GM23248 (cell line): ENCODE results near the gene ACER3. TPM values are rescaled to one million over a fixed set of nuclear protein-coding genes. Genes with fewer than 3 reads are reported as not detected.
"Not testable (repeated sequence)": the region's sequence is repeated elsewhere in the genome, so short reads cannot be mapped to it uniquely, and the experiment has no call there.

Experiments
- DNase-seq: peaks from one replicate; pipeline ENCODE4 v3.0.0-alpha.2; 2015
- H2AFZ ChIP-seq: fragments of 200-600 bp; sonication (generic); 2 replicates; pipeline ENCODE4 v1.6.1; 2016; ENCODE audit warnings: antibody characterized with exemption
- H3F3A ChIP-seq: fragments of 200-600 bp; sonication (generic); 2 replicates; pipeline ENCODE4 v1.6.1; 2016; ENCODE audit warnings: mild to moderate bottlenecking, antibody characterized with exemption, mixed run types; ENCODE audit not compliant: insufficient read depth
- H3K27ac ChIP-seq: fragments of 200-600 bp; sonication (generic); 2 replicates; pipeline ENCODE4 v1.5.1; 2016; ENCODE audit warnings: mild to moderate bottlenecking
- H3K27me3 ChIP-seq: fragments of 200-600 bp; sonication (generic); replicated peaks from 2 replicates; pipeline ENCODE4 v1.6.1; 2016; ENCODE audit warnings: mild to moderate bottlenecking; ENCODE audit not compliant: insufficient read depth
- H3K36me3 ChIP-seq: fragments of 200-600 bp; sonication (generic); 2 replicates; pipeline ENCODE4 v1.6.1; 2016; ENCODE audit warnings: low read depth, mild to moderate bottlenecking
- H3K4me1 ChIP-seq: fragments of 200-600 bp; sonication (generic); 2 replicates; pipeline ENCODE4 v1.6.1; 2016; ENCODE audit warnings: mild to moderate bottlenecking; ENCODE audit not compliant: insufficient read depth
- H3K4me2 ChIP-seq: fragments of 200-600 bp; sonication (generic); one replicate; pipeline ENCODE4 v1.6.1; 2016; ENCODE audit warnings: mild to moderate bottlenecking; ENCODE audit not compliant: unreplicated experiment
- H3K4me3 ChIP-seq: fragments of 200-600 bp; sonication (generic); 2 replicates; pipeline ENCODE4 v1.5.1; 2016; ENCODE audit warnings: mild to moderate bottlenecking
- H3K79me2 ChIP-seq: fragments of 200-600 bp; sonication (generic); 2 replicates; pipeline ENCODE4 v1.6.1; 2016; ENCODE audit warnings: mild to moderate bottlenecking; ENCODE audit not compliant: insufficient read depth
- H3K9ac ChIP-seq: fragments of 200-600 bp; sonication (generic); 2 replicates; pipeline ENCODE4 v1.6.1; 2016; ENCODE audit warnings: mild to moderate bottlenecking
- H3K9me2 ChIP-seq: fragments of 200-600 bp; sonication (generic); 2 replicates; pipeline ENCODE4 v1.6.1; 2016; ENCODE audit warnings: mixed run types, mild to moderate bottlenecking, moderate library complexity; ENCODE audit not compliant: insufficient read depth
- H3K9me3 ChIP-seq: fragments of 200-600 bp; sonication (generic); one replicate; pipeline ENCODE4 v1.6.1; 2017; ENCODE audit warnings: low read depth
- H4K20me1 ChIP-seq: fragments of 200-600 bp; sonication (generic); 2 replicates; pipeline ENCODE4 v1.6.0; 2016; ENCODE audit not compliant: insufficient read depth
- EZH2 ChIP-seq: fragments of 200-600 bp; sonication (generic); IDR thresholded peaks from 2 replicates; pipeline ENCODE4 v1.6.1; 2018; ENCODE audit warnings: antibody characterized with exemption, mild to moderate bottlenecking; ENCODE audit not compliant: insufficient read depth, poor library complexity, severe bottlenecking
- EZH2phosphoT487 ChIP-seq: fragments of 200-600 bp; sonication (generic); IDR thresholded peaks from 2 replicates; pipeline ENCODE4 v1.6.1; 2018; ENCODE audit warnings: antibody characterized with exemption, moderate library complexity, mild to moderate bottlenecking, low read depth; ENCODE audit not compliant: insufficient read depth
- WGBS, 2 experiments: methylation state at CpG; one replicate each; pipeline ENCODE4 v1.1.6; 2015 to 2017; ENCODE audit warnings: low lambda C conversion rate in 2 of 2, low coverage in 1 of 2; ENCODE audit errors: missing lambda C conversion rate in 2 of 2; 5-methylcytosine and 5-hydroxymethylcytosine counted together
- in situ Hi-C: fragments of 300-500 bp; cut with MboI; formaldehyde crosslinking; loops from 2 replicates; pipeline ENCODE4 v1.15.0; 2020
- polyA plus RNA-seq: library from polyadenylated mRNA; unstranded; fragments of >200 nt; fragmentation: Nextera tagmentation; extraction: Ambion mirVana; gene quantifications from 2 replicates; pipeline ENCODE4 v1.2.1, GENCODE V29; 2016
- total RNA-seq: library from RNA; depleted of rRNA; stranded (reverse); fragments of >200 nt; shearing (Covaris generic); gene quantifications from 2 replicates; pipeline ENCODE4 v1.2.3, GENCODE V29; 2014

ACER3 gene
- total and polyA plus RNA-seq, 2 experiments from 2014 or later = 9.1 to 10.2 TPM

GRCh38 chr11:76854709-76855108 lies 6.0 kb upstream of the ACER3 start:
- Histone ChIP-seq H3K4me3 (no peak overlapping the region), H3K36me3 (no peaks in the 10 kb centered on the region), H2AFZ (no peak overlapping the region), H3K79me2 (no peaks in the 10 kb centered on the region), H4K20me1 (no peaks in the 10 kb centered on the region), H3K4me1 (no peaks in the 10 kb centered on the region), H3K9me3 (no peaks in the 10 kb centered on the region), H3K4me2 (no peak overlapping the region), H3K27me3 (peaks cover 2% of the 10 kb centered on the region), H3F3A (no peaks in the 10 kb centered on the region), H3K9me2 (no peaks in the 10 kb centered on the region), H3K27ac (no peak overlapping the region), H3K9ac (no peak overlapping the region)
- 95 to 100% methylated on average over 1 of the region's 1 CpG for WGBS, 2 experiments
- TF ChIP-seq EZH2phosphoT487 (no peak), EZH2 (no peak)
- no peak for DNase-seq
- in situ Hi-C loops = no loop called here

- H3K36me3 ChIP-seq, H3F3A ChIP-seq, H3K4me2 ChIP-seq, H4K20me1 ChIP-seq, H3K27ac ChIP-seq, H3K4me3 ChIP-seq, H3K9ac ChIP-seq, H3K9me3 ChIP-seq, in situ Hi-C loops, H3K4me1 ChIP-seq, DNase-seq, H3K27me3 ChIP-seq, H2AFZ ChIP-seq, H3K9me2 ChIP-seq, H3K79me2 ChIP-seq: not testable (repeated sequence)
- WGBS, 2 experiments = 84 to 89% methylated on average over 5 of the region's 5 CpGs
Measured at GRCh38 chr11:76855670-76856069, 5.0 kb upstream of the ACER3 start.

DNA sequence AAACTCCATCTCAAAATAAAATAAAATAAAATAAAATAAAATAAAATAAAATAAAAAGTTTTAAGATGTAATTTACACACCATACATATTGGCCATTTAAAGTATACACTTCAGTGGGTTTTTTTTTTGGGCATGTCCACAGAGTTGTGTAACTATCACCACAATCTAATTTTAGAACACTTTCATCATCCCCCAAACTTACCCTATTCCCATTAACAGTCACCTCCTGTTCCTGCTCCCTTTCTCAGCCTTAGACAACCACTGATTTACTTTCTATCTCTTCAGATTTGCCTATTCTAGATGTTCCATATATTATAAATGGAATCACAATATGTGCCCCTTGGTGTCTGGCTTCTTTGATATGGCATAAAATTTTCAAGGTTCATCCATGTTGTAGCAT lies 4.6 kb upstream of the ACER3 start:
- H3K4me2 ChIP-seq = no peak overlapping the region
- no peak overlapping the region for H3K27ac ChIP-seq
- H3K4me3 ChIP-seq = no peak overlapping the region
- H3K36me3 ChIP-seq = no peaks in the 10 kb centered on the region
- H4K20me1 ChIP-seq = no peaks in the 10 kb centered on the region
- H3K79me2 ChIP-seq = no peaks in the 10 kb centered on the region
- H2AFZ ChIP-seq = no peak overlapping the region; the same call in 1 of the 2 replicates
- no peak overlapping the region for H3K9ac ChIP-seq
- H3K27me3 ChIP-seq = no peaks in the 10 kb centered on the region
- H3K9me3 ChIP-seq = no peaks in the 10 kb centered on the region
- in situ Hi-C loops = no loop called here
- H3K9me2 ChIP-seq = no peaks in the 10 kb centered on the region
- H3K4me1 ChIP-seq = no peaks in the 10 kb centered on the region
- no peaks in the 10 kb centered on the region for H3F3A ChIP-seq
- no peak for DNase-seq
- TF ChIP-seq EZH2phosphoT487 (no peak), EZH2 (no peak)

DNA sequence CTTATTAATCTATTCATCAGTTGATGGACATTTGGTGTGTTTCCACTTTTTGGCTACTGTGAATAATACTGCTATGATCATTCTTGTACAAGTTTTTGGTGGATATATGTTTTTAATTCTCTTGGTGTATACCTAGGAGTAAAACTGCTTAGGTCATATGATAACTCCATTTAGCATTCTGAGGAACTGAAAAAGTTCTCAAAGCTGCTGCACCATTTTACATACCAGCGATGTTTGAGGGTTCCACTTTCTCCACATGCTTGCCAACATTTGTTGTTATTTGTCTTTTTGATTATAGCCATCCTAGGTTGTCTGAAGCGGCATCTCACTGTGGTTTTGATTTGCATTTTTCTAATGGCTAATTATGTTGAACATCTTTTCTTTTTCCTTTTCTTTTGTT lies 4.1 kb upstream of the ACER3 start:
- in situ Hi-C loops = no loop called here
- Histone ChIP-seq H3K4me3 (no peak overlapping the region), H3K9me3 (no peaks in the 10 kb centered on the region), H3K27me3 (no peaks in the 10 kb centered on the region), H4K20me1 (no peaks in the 10 kb centered on the region), H3K36me3 (no peaks in the 10 kb centered on the region), H3K4me1 (peaks cover 2% of the 10 kb centered on the region; the same call in 1 of the 2 replicates), H2AFZ (no peak overlapping the region; the same call in 1 of the 2 replicates), H3F3A (no peaks in the 10 kb centered on the region), H3K27ac (no peak overlapping the region), H3K79me2 (no peaks in the 10 kb centered on the region), H3K4me2 (no peak overlapping the region), H3K9me2 (no peaks in the 10 kb centered on the region), H3K9ac (no peak overlapping the region)
- 75 to 83% methylated on average over 2 of the region's 2 CpGs for WGBS, 2 experiments
- no peak for DNase-seq
- TF ChIP-seq EZH2phosphoT487 (no peak), EZH2 (no peak)

GRCh38 chr11:76857781-76858410 lies 2.8 kb upstream of the ACER3 start:
- Histone ChIP-seq H4K20me1 (no peaks in the 10 kb centered on the region), H3K27me3 (no peaks in the 10 kb centered on the region), H3K4me1 (peaks cover 5% of the 10 kb centered on the region; the same call in 1 of the 2 replicates), H3K4me3 (no peak overlapping the region), H3F3A (no peaks in the 10 kb centered on the region), H3K4me2 (no peak overlapping the region), H3K79me2 (peaks cover 5% of the 10 kb centered on the region; the same call in 1 of the 2 replicates), H3K9me3 (no peaks in the 10 kb centered on the region), H3K9ac (no peak overlapping the region), H3K36me3 (no peaks in the 10 kb centered on the region), H2AFZ (no peak overlapping the region; the same call in 1 of the 2 replicates), H3K27ac (no peak overlapping the region), H3K9me2 (no peaks in the 10 kb centered on the region)
- WGBS, 2 experiments = 77 to 83% methylated on average over 6 of the region's 6 CpGs
- TF ChIP-seq EZH2phosphoT487 (no peak), EZH2 (no peak)
- DNase-seq = no peak
- in situ Hi-C loops = no loop called here
